Esophagus muscularis mucosa (tissue), 4 donors: ENCODE results near the gene DPPA5.

ENCODE experiments used
- CTCF ChIP-seq, 3 experiments: fragments of 200-600 bp in 2 of 3; fragments of 450-650 bp in 1 of 3; sonication (generic) in 2 of 3; IDR thresholded peaks; one replicate each; pipeline ENCODE4 v1.5.1; 2017 to 2019; ENCODE audit warnings: antibody characterized with exemption in 3 of 3, mild to moderate bottlenecking in 2 of 3, moderate library complexity in 1 of 3
- EP300 ChIP-seq: sonication (generic); formaldehyde crosslinking; IDR thresholded peaks from one replicate; pipeline ENCODE4 v1.6.1; 2017; ENCODE audit warnings: antibody characterized with exemption
- POLR2A ChIP-seq: fragments of 450-650 bp; IDR thresholded peaks from one replicate; pipeline ENCODE4 v1.6.1; 2017; ENCODE audit warnings: antibody characterized with exemption, moderate library complexity, mild to moderate bottlenecking, low read depth
- POLR2AphosphoS5 ChIP-seq, 2 donors: sonication (generic); formaldehyde crosslinking; IDR thresholded peaks; one replicate each; pipeline ENCODE4 v1.6.1; 2017; ENCODE audit warnings: antibody characterized with exemption in 2 of 2

- no peak for TF ChIP-seq POLR2A
- no peak for TF ChIP-seq CTCF (IDR thresholded peaks at IDR 0.05)
- no peak for TF ChIP-seq POLR2AphosphoS5 (IDR thresholded peaks at IDR 0.05)
- TF ChIP-seq EP300 = no peak
These were observed 39.2 kb upstream of the DPPA5 start for GRCh38 chr6:73393278-73393677.
